Measurements from ENCODE around the gene LYRM9. TPM values are rescaled to one million over a fixed set of nuclear protein-coding genes. Genes with fewer than 3 reads are reported as not detected.

Gene LYRM9
- total RNA-seq, 2 donors from 2014 or later: 11.7 to 14.5 TPM

DNA sequence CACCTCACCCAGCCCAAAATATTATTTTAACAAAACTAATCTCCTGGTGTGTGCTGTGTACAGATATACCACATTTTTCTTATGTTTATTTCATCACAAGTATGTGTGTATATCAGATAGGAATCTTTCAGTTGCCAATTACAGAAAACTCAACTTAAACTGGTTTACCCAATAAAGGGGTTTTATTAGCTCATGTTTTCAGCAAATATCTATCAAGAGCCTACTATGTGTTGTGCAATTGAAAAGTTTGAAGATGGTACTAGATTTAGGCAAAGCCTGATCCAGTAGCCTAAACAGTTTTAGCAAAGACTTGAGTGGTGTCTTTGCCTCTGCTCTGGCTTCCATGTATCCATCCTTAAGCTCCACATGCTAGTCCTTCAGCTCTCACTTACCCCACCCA lies 45.1 kb upstream of the LYRM9 start:
- ATAC-seq (no peak), DNase-seq (no peak)
- Histone ChIP-seq H3K4me1 (peaks cover 11% of the 10 kb centered on the region), H3K27ac (no peak overlapping the region), H3K36me3 (replicated peaks in 1 of 2; ENCODE audit: insufficient read depth in 1 of 2, low read depth in 2 of 2) (no peaks in the 10 kb centered on the region), H3K4me3 (no peak overlapping the region), H3K9me3 (no peaks in the 10 kb centered on the region), H3K27me3 (no peaks in the 10 kb centered on the region)
- TF ChIP-seq, protein P1, sequence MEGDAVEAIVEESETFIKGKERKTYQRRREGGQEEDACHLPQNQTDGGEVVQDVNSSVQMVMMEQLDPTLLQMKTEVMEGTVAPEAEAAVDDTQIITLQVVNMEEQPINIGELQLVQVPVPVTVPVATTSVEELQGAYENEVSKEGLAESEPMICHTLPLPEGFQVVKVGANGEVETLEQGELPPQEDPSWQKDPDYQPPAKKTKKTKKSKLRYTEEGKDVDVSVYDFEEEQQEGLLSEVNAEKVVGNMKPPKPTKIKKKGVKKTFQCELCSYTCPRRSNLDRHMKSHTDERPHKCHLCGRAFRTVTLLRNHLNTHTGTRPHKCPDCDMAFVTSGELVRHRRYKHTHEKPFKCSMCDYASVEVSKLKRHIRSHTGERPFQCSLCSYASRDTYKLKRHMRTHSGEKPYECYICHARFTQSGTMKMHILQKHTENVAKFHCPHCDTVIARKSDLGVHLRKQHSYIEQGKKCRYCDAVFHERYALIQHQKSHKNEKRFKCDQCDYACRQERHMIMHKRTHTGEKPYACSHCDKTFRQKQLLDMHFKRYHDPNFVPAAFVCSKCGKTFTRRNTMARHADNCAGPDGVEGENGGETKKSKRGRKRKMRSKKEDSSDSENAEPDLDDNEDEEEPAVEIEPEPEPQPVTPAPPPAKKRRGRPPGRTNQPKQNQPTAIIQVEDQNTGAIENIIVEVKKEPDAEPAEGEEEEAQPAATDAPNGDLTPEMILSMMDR (IDR thresholded peaks at IDR 0.05): no peak
- no peak for TF ChIP-seq POLR2A (IDR thresholded peaks at IDR 0.05)
- intact Hi-C loops (cut with DNase I): loop anchor here (10.0 kb wide), 1 partner anchor 47 kb away; no protein-coding TSS in a partner anchor

DNA sequence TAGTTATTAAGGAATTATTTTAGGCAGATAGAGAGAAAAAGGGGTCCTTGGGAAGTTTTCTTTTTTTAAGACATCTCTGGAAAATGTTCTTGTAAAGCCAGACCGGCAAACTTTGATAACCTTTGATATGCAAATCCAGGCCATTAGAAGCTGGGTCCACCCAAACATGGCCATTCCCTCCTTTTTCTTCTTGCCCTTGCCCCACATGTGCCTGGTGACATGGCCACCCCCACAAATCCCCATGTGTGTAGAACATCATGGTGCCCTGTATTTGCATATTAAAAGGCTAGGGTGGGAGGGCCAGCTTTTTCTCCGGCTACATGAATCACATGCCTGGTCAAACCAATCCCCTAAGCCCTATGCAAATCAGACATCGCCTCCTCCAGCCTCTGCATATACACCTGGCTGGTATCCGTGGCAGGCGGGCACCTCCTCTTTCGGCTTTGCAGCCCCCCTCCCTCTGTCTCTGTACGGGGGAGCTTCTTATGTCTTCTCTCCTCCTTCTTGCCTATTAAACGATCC lies 43.9 kb upstream of the LYRM9 start:
- Histone ChIP-seq H3K4me3 (no peak overlapping the region), H3K36me3 (replicated peaks in 1 of 2; ENCODE audit: insufficient read depth in 1 of 2, low read depth in 2 of 2) (no peaks in the 10 kb centered on the region), H3K27ac (no peak overlapping the region), H3K27me3 (no peaks in the 10 kb centered on the region), H3K4me1 (peaks cover 11% of the 10 kb centered on the region), H3K9me3 (no peaks in the 10 kb centered on the region)
- ATAC-seq (no peak), DNase-seq (no peak)
- intact Hi-C loops (cut with DNase I): loop anchor here (10.0 kb wide), 1 partner anchor 48 kb away; no protein-coding TSS in a partner anchor
- WGBS, 2 donors: 84 to 89% methylated on average over 8 of the region's 8 CpGs
- no peak for TF ChIP-seq POLR2A (IDR thresholded peaks at IDR 0.05)
- TF ChIP-seq, protein P1 (IDR thresholded peaks at IDR 0.05): no peak

DNA sequence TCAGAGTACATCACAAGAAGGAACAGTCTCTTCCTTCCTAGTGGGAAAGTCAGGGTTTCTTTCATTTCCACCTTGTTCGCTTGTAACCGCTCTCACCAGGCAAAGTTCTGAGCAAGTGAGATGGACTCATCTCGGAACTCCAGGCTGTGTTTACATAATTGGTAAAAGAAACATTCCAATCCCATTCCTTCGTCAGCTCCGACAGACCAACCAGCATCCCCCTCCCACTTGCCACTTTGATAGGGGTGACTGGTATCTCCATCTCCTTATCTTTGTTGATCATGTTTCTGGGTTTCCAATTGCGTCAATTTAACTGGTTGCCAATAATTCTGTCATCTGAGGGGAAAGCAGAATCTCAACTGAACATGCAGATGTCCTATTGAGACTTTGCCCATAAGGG lies 36.8 kb upstream of the LYRM9 start:
- Histone ChIP-seq H3K4me3 (no peak overlapping the region), H3K9me3 (no peaks in the 10 kb centered on the region), H3K36me3 (replicated peaks in 1 of 2; ENCODE audit: insufficient read depth in 1 of 2, low read depth in 2 of 2) (no peaks in the 10 kb centered on the region), H3K27me3 (no peaks in the 10 kb centered on the region), H3K27ac (no peak overlapping the region), H3K4me1 (no peaks in the 10 kb centered on the region)
- TF ChIP-seq, protein P1 (IDR thresholded peaks at IDR 0.05): no peak
- no peak for TF ChIP-seq POLR2A (IDR thresholded peaks at IDR 0.05)
- 72 to 76% methylated on average over 6 of the region's 6 CpGs for WGBS, 2 donors
- intact Hi-C loops (cut with DNase I): loop anchor here (10.0 kb wide), 1 partner anchor 55 kb away; no protein-coding TSS in a partner anchor
- ATAC-seq (no peak), DNase-seq (no peak)

DNA sequence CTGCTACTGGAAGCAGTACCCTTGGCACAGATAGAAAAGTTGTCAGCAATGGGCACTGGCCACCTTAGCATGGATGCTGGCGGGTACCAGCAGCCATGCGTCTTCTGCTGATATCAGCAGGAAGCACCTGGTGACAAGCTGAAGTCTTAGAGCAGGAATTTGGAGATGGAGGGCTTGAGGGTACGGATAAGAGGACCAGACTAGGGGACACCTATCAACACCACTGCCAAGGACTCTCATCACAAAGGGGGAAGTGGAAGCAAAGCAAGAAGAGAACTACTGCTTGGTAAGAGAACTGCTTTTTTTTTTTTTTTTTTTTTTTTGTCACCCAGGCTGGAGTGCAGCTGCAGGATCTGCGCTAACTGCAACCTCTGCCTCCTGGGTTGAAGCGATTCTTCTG lies 35.4 kb upstream of the LYRM9 start:
- Histone ChIP-seq H3K9me3 (no peaks in the 10 kb centered on the region), H3K4me1 (no peaks in the 10 kb centered on the region), H3K27me3 (no peaks in the 10 kb centered on the region), H3K27ac (no peak overlapping the region), H3K4me3 (no peak overlapping the region), H3K36me3 (replicated peaks in 1 of 2; ENCODE audit: insufficient read depth in 1 of 2, low read depth in 2 of 2) (no peaks in the 10 kb centered on the region)
- 87 to 90% methylated on average over 5 of the region's 5 CpGs for WGBS, 2 donors
- intact Hi-C loops (cut with DNase I): no loop called here
- TF ChIP-seq, protein P1 (IDR thresholded peaks at IDR 0.05): no peak
- TF ChIP-seq POLR2A (IDR thresholded peaks at IDR 0.05): no peak
- DNase-seq: no peak
- no peak for ATAC-seq

DNA sequence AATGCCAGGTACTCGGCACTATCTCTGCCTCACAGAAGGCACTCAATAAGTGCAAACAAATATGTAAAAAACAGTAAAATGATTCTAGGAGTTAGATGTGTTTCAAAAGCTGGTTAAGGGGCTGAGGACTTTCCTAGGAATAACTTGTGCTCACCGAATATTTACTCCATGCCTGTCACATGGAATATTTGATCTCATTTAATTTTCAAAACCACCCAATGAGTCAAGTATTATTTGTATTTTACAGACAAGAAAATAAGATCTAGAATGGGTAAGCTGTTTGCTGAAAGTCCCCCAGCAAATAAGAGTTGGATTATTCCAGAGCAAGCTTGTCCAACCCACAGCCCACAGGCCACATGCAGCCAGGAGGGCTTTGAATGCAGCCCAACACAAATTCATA lies 34.6 kb upstream of the LYRM9 start:
- Histone ChIP-seq H3K36me3 (replicated peaks in 1 of 2; ENCODE audit: insufficient read depth in 1 of 2, low read depth in 2 of 2) (no peaks in the 10 kb centered on the region), H3K27me3 (no peaks in the 10 kb centered on the region), H3K9me3 (no peaks in the 10 kb centered on the region), H3K4me1 (no peaks in the 10 kb centered on the region), H3K4me3 (no peak overlapping the region), H3K27ac (no peak overlapping the region)
- intact Hi-C loops (cut with DNase I): no loop called here
- no peak for ATAC-seq
- no peak for DNase-seq
- WGBS, 2 donors: 49 to 52% methylated on average over 2 of the region's 2 CpGs
- TF ChIP-seq, protein P1 (IDR thresholded peaks at IDR 0.05): no peak
- TF ChIP-seq POLR2A (IDR thresholded peaks at IDR 0.05): no peak
